DOHH2 (cell line): ENCODE results near the gene NME7.

Experiments
- H3F3A ChIP-seq: fragments of 200-600 bp; sonication (generic), shearing (Covaris generic); 2 replicates; pipeline ENCODE4 v1.6.0; 2016; ENCODE audit warnings: antibody characterized with exemption, mild to moderate bottlenecking; ENCODE audit not compliant: control insufficient read depth, insufficient read depth
- H3K27ac ChIP-seq: fragments of 200-600 bp; sonication (generic); 2 replicates; pipeline ENCODE4 v1.5.1; 2014; ENCODE audit warnings: low read depth, mild to moderate bottlenecking, low read length, moderate library complexity
- H3K27me3 ChIP-seq: fragments of 200-600 bp; sonication (generic); 2 replicates; pipeline ENCODE4 v1.6.1; 2014; ENCODE audit warnings: mild to moderate bottlenecking, low read length, mixed read lengths; ENCODE audit not compliant: control insufficient read depth
- H3K36me3 ChIP-seq: fragments of 200-600 bp; sonication (generic); 2 replicates; pipeline ENCODE4 v1.6.1; 2014; ENCODE audit warnings: mild to moderate bottlenecking, low read length, moderate library complexity, mixed read lengths; ENCODE audit not compliant: control insufficient read depth
- H3K4me1 ChIP-seq: fragments of 200-600 bp; sonication (generic); 2 replicates; pipeline ENCODE4 v1.6.1; 2014; ENCODE audit warnings: mild to moderate bottlenecking, low read length, mixed read lengths; ENCODE audit not compliant: control insufficient read depth
- H3K4me2 ChIP-seq: fragments of 200-600 bp; sonication (generic); 2 replicates; pipeline ENCODE4 v1.6.0; 2014; ENCODE audit warnings: mild to moderate bottlenecking, low read length, moderate library complexity
- H3K4me3 ChIP-seq: fragments of 200-600 bp; sonication (generic); 2 replicates; pipeline ENCODE4 v1.5.1; 2014; ENCODE audit warnings: mild to moderate bottlenecking, low read length, mixed read lengths
- H3K79me2 ChIP-seq: fragments of 200-600 bp; sonication (generic); 2 replicates; pipeline ENCODE4 v1.6.1; 2014; ENCODE audit warnings: mild to moderate bottlenecking, low read length, mixed read lengths; ENCODE audit not compliant: control insufficient read depth
- H3K9me2 ChIP-seq: fragments of 200-600 bp; sonication (generic); replicated peaks from 2 replicates; pipeline ENCODE4 v1.6.1; 2014; ENCODE audit warnings: mild to moderate bottlenecking, low read length, mixed read lengths; ENCODE audit not compliant: control insufficient read depth
- H3K9me3 ChIP-seq: fragments of 200-600 bp; sonication (generic); 2 replicates; pipeline ENCODE4 v1.6.1; 2014; ENCODE audit warnings: antibody characterized with exemption, low read length, mixed read lengths; ENCODE audit not compliant: control insufficient read depth, insufficient read depth
- H4K20me1 ChIP-seq: fragments of 200-600 bp; sonication (generic); 2 replicates; pipeline ENCODE4 v1.6.0; 2014; ENCODE audit warnings: low read depth, mild to moderate bottlenecking, antibody characterized with exemption, low read length, moderate library complexity; ENCODE audit not compliant: control insufficient read depth, insufficient read depth
- CTCF ChIP-seq: fragments of 200-600 bp; sonication (generic); IDR thresholded peaks from one replicate; pipeline ENCODE4 v1.5.1; 2014; ENCODE audit warnings: antibody characterized with exemption, mild to moderate bottlenecking, low read depth, low read length; ENCODE audit not compliant: poor library complexity, severe bottlenecking
- EZH2phosphoT487 ChIP-seq: fragments of 200-600 bp; sonication (generic); IDR thresholded peaks from 2 replicates; pipeline ENCODE4 v1.6.1; 2017; ENCODE audit warnings: borderline replicate concordance, mild to moderate bottlenecking, antibody characterized with exemption, low read length, moderate library complexity, mixed read lengths

NME7 gene

GRCh38 chr1:169133228-169133576 lies 234.4 kb downstream of the NME7 start:
- H3K27ac ChIP-seq: no peak overlapping the region
- H3K9me2 ChIP-seq: no peaks in the 10 kb centered on the region
- H3K9me3 ChIP-seq: no peaks in the 10 kb centered on the region
- no peaks in the 10 kb centered on the region for H3K4me1 ChIP-seq
- H4K20me1 ChIP-seq: no peaks in the 10 kb centered on the region
- TF ChIP-seq CTCF (no peak), EZH2phosphoT487 (no peak)
- H3K79me2 ChIP-seq: no peaks in the 10 kb centered on the region
- H3K4me3 ChIP-seq: no peak overlapping the region
- no peaks in the 10 kb centered on the region for H3K27me3 ChIP-seq
- no peaks in the 10 kb centered on the region for H3F3A ChIP-seq
- H3K36me3 ChIP-seq: no peaks in the 10 kb centered on the region
- H3K4me2 ChIP-seq: no peak overlapping the region

GRCh38 chr1:169132512-169133227 lies 234.9 kb downstream of the NME7 start:
- H3K4me3 ChIP-seq: no peak overlapping the region
- no peaks in the 10 kb centered on the region for H3F3A ChIP-seq
- H3K9me2 ChIP-seq: no peaks in the 10 kb centered on the region
- H3K4me2 ChIP-seq: no peak overlapping the region
- H3K79me2 ChIP-seq: no peaks in the 10 kb centered on the region
- TF ChIP-seq CTCF: no peak
- TF ChIP-seq EZH2phosphoT487: no peak
- no peaks in the 10 kb centered on the region for H3K9me3 ChIP-seq
- no peaks in the 10 kb centered on the region for H3K36me3 ChIP-seq
- no peak overlapping the region for H3K27ac ChIP-seq
- no peaks in the 10 kb centered on the region for H3K27me3 ChIP-seq
- no peaks in the 10 kb centered on the region for H4K20me1 ChIP-seq
- no peaks in the 10 kb centered on the region for H3K4me1 ChIP-seq

- Histone ChIP-seq H3K4me1 (no peaks in the 10 kb centered on the region), H3K9me2 (no peaks in the 10 kb centered on the region), H3K27me3 (no peaks in the 10 kb centered on the region), H3K27ac (no peak overlapping the region), H3K79me2 (no peaks in the 10 kb centered on the region), H3K4me3 (no peak overlapping the region), H4K20me1 (no peaks in the 10 kb centered on the region), H3F3A (no peaks in the 10 kb centered on the region), H3K4me2 (no peak overlapping the region), H3K9me3 (no peaks in the 10 kb centered on the region), H3K36me3 (no peaks in the 10 kb centered on the region)
- no peak for TF ChIP-seq EZH2phosphoT487
Observed at GRCh38 chr1:169130683-169131082, 236.9 kb downstream of the NME7 start.

- no peak overlapping the region for H3K27ac ChIP-seq
- no peaks in the 10 kb centered on the region for H3K27me3 ChIP-seq
- H3K4me3 ChIP-seq: no peak overlapping the region
- H3K79me2 ChIP-seq: no peaks in the 10 kb centered on the region
- no peaks in the 10 kb centered on the region for H3K9me2 ChIP-seq
- no peak for TF ChIP-seq EZH2phosphoT487
- TF ChIP-seq CTCF: no peak
- no peaks in the 10 kb centered on the region for H3K4me1 ChIP-seq
- H3K9me3 ChIP-seq: no peaks in the 10 kb centered on the region
- no peak overlapping the region for H3K4me2 ChIP-seq
- H4K20me1 ChIP-seq: no peaks in the 10 kb centered on the region
- no peaks in the 10 kb centered on the region for H3K36me3 ChIP-seq
- H3F3A ChIP-seq: no peaks in the 10 kb centered on the region
Observed at GRCh38 chr1:169129109-169129784, 238.3 kb downstream of the NME7 start.
